ENCODE results near the gene CDIP1.

Gene CDIP1

DNA sequence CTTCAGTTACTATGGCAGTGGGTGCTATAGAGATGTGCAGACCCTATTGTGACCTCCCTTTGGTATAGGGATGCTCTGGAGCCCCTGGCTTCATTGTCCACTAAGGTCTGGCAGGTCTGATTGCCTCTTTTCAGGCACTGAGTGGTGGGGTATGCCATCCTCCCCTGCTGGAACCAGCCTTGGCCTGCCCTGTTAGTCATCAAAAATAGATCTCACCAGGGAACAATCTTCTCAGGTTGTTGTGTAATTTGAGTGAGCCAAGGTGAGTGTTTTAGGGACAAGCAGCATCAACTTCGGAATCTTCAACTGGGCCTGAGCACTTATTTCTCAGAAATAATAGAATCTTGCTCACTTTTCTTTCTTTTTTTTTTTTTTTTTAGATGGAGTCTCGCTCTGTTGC lies 42.8 kb downstream of the CDIP1 start:
- no peak overlapping the region for H3K4me2 ChIP-seq (ENCODE audit: insufficient read depth, low read length)
- peaks cover 27% of the 10 kb centered on the region; the same call in 1 of the 2 replicates for H4K20me1 ChIP-seq (ENCODE audit: insufficient read depth, low read length)
- H3K27ac ChIP-seq (ENCODE audit: low read length), result no peak overlapping the region
- DNase-seq, result no peak
- H3K9me3 ChIP-seq (ENCODE audit: insufficient read depth, low read length, severe bottlenecking), result no peaks in the 10 kb centered on the region
- H3K9ac ChIP-seq (ENCODE audit: low read depth, low read length), result no peak overlapping the region
- no peaks in the 10 kb centered on the region for H3K4me1 ChIP-seq (ENCODE audit: insufficient read depth, low read length)
- H3K79me2 ChIP-seq (ENCODE audit: insufficient read depth, low read length), result peaks cover 27% of the 10 kb centered on the region
- H2AFZ ChIP-seq (ENCODE audit: low read depth, low read length), result no peak overlapping the region
- no peak for ATAC-seq (ENCODE audit: insufficient read depth, low read depth)
- TF ChIP-seq EZH2 (IDR thresholded peaks at IDR 0.05; ENCODE audit: borderline replicate concordance, low read depth, low read length, severe bottlenecking), result no peak
- TF ChIP-seq, protein P1, sequence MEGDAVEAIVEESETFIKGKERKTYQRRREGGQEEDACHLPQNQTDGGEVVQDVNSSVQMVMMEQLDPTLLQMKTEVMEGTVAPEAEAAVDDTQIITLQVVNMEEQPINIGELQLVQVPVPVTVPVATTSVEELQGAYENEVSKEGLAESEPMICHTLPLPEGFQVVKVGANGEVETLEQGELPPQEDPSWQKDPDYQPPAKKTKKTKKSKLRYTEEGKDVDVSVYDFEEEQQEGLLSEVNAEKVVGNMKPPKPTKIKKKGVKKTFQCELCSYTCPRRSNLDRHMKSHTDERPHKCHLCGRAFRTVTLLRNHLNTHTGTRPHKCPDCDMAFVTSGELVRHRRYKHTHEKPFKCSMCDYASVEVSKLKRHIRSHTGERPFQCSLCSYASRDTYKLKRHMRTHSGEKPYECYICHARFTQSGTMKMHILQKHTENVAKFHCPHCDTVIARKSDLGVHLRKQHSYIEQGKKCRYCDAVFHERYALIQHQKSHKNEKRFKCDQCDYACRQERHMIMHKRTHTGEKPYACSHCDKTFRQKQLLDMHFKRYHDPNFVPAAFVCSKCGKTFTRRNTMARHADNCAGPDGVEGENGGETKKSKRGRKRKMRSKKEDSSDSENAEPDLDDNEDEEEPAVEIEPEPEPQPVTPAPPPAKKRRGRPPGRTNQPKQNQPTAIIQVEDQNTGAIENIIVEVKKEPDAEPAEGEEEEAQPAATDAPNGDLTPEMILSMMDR (IDR thresholded peaks at IDR 0.05; ENCODE audit: borderline replicate concordance, extremely low read depth, low read length, poor library complexity, severe bottlenecking), result no peak
- no peak overlapping the region for H3K4me3 ChIP-seq (ENCODE audit: low read depth in 1 of 2, low read length in 2 of 2)
- H3K36me3 ChIP-seq (ENCODE audit: insufficient read depth, low read length), result peaks cover 8% of the 10 kb centered on the region; the same call in 1 of the 2 replicates
- H3K27me3 ChIP-seq (ENCODE audit: insufficient read depth, low read length, poor library complexity), result no peaks in the 10 kb centered on the region

- Histone ChIP-seq H3K4me1 (ENCODE audit: insufficient read depth, low read length) (peaks cover under 1% of the 10 kb centered on the region; the same call in 1 of the 2 replicates), H3K9me3 (ENCODE audit: insufficient read depth, low read length, severe bottlenecking) (no peaks in the 10 kb centered on the region), H3K9ac (ENCODE audit: low read depth, low read length) (no peak overlapping the region), H3K27me3 (ENCODE audit: insufficient read depth, low read length, poor library complexity) (no peaks in the 10 kb centered on the region), H3K4me3 (ENCODE audit: low read depth in 1 of 2, low read length in 2 of 2) (no peak overlapping the region), H3K79me2 (ENCODE audit: insufficient read depth, low read length) (peaks cover 35% of the 10 kb centered on the region), H2AFZ (ENCODE audit: low read depth, low read length) (no peak overlapping the region), H3K4me2 (ENCODE audit: insufficient read depth, low read length) (no peak overlapping the region), H4K20me1 (ENCODE audit: insufficient read depth, low read length) (peaks cover 24% of the 10 kb centered on the region; the same call in 1 of the 2 replicates), H3K27ac (ENCODE audit: low read length) (no peak overlapping the region), H3K36me3 (ENCODE audit: insufficient read depth, low read length) (peaks cover 12% of the 10 kb centered on the region)
- ATAC-seq (ENCODE audit: insufficient read depth, low read depth), result no peak
- TF ChIP-seq EZH2 (IDR thresholded peaks at IDR 0.05; ENCODE audit: borderline replicate concordance, low read depth, low read length, severe bottlenecking), result no peak
- TF ChIP-seq, protein P1 (IDR thresholded peaks at IDR 0.05; ENCODE audit: borderline replicate concordance, extremely low read depth, low read length, poor library complexity, severe bottlenecking), result no peak
- no peak for DNase-seq
Measured at GRCh38 chr16:4494746-4495490, 43.7 kb downstream of the CDIP1 start.

- peaks cover 29% of the 10 kb centered on the region for H3K4me1 ChIP-seq (ENCODE audit: insufficient read depth, low read length)
- H3K36me3 ChIP-seq (ENCODE audit: insufficient read depth, low read length), result peaks cover 19% of the 10 kb centered on the region
- no peak overlapping the region for H3K9ac ChIP-seq (ENCODE audit: low read depth, low read length)
- H3K27ac ChIP-seq (ENCODE audit: low read length), result no peak overlapping the region
- peaks cover 22% of the 10 kb centered on the region; the same call in 1 of the 2 replicates for H4K20me1 ChIP-seq (ENCODE audit: insufficient read depth, low read length)
- H3K9me3 ChIP-seq (ENCODE audit: insufficient read depth, low read length, severe bottlenecking), result no peaks in the 10 kb centered on the region
- no peaks in the 10 kb centered on the region for H3K27me3 ChIP-seq (ENCODE audit: insufficient read depth, low read length, poor library complexity)
- ATAC-seq (ENCODE audit: insufficient read depth, low read depth) (no peak), DNase-seq (no peak)
- H3K4me2 ChIP-seq (ENCODE audit: insufficient read depth, low read length), result no peak overlapping the region
- no peak overlapping the region for H3K4me3 ChIP-seq (ENCODE audit: low read depth in 1 of 2, low read length in 2 of 2)
- no peak overlapping the region for H2AFZ ChIP-seq (ENCODE audit: low read depth, low read length)
- peaks cover 45% of the 10 kb centered on the region for H3K79me2 ChIP-seq (ENCODE audit: insufficient read depth, low read length)
- TF ChIP-seq EZH2 (IDR thresholded peaks at IDR 0.05; ENCODE audit: borderline replicate concordance, low read depth, low read length, severe bottlenecking), result no peak
- TF ChIP-seq, protein P1 (IDR thresholded peaks at IDR 0.05; ENCODE audit: borderline replicate concordance, extremely low read depth, low read length, poor library complexity, severe bottlenecking), result no peak
Measured at GRCh38 chr16:4491898-4492297, 46.7 kb downstream of the CDIP1 start.

All from DND-41 (cell line).